Body of pancreas (tissue), 4 donors: ENCODE measurements around the gene ZNF275.

Source experiments
- POLR2A ChIP-seq, 3 donors: fragments of 450-650 bp; IDR thresholded peaks; one replicate each; pipeline ENCODE4 v1.6.1; 2016; ENCODE audit warnings: antibody characterized with exemption in 3 of 3, mild to moderate bottlenecking in 2 of 3
- TF ChIP-seq, protein P1 (sequence below), 7 experiments: fragments of 450-650 bp in 4 of 7; fragments of 200-600 bp in 3 of 7; sonication (generic) in 3 of 7; IDR thresholded peaks; one replicate each; pipeline ENCODE4 v1.5.1; 2016 to 2019; ENCODE audit warnings: antibody characterized with exemption in 7 of 7

DNA sequence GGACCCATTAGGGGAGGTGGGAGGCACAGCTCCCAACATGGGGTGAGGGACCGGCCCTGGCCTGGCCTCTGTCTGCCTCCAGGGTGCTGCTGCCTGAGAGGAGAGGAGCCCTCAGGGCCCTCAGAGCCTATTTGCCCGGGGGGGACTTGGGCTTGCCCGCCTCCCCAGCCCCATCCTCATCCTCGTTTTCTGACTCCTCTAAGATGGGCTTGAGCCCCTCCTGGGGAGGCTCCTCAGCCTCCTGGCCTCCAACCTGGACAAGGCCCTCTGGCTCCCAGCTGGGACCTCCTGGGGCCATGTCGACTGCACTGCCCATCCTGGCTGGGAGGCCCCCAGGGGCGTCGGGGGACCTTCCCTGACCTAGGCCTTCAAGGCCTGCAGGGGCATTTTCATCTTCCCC lies 15.1 kb upstream of the ZNF275 start:
- TF ChIP-seq, protein P1, sequence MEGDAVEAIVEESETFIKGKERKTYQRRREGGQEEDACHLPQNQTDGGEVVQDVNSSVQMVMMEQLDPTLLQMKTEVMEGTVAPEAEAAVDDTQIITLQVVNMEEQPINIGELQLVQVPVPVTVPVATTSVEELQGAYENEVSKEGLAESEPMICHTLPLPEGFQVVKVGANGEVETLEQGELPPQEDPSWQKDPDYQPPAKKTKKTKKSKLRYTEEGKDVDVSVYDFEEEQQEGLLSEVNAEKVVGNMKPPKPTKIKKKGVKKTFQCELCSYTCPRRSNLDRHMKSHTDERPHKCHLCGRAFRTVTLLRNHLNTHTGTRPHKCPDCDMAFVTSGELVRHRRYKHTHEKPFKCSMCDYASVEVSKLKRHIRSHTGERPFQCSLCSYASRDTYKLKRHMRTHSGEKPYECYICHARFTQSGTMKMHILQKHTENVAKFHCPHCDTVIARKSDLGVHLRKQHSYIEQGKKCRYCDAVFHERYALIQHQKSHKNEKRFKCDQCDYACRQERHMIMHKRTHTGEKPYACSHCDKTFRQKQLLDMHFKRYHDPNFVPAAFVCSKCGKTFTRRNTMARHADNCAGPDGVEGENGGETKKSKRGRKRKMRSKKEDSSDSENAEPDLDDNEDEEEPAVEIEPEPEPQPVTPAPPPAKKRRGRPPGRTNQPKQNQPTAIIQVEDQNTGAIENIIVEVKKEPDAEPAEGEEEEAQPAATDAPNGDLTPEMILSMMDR (IDR thresholded peaks at IDR 0.05) = no peak
- no peak for TF ChIP-seq POLR2A (IDR thresholded peaks at IDR 0.05)
